ENCODE results near the gene FGD6.

- TF ChIP-seq SP1 (IDR thresholded peaks at IDR 0.05) = no peak
- TF ChIP-seq HDGF (IDR thresholded peaks at IDR 0.05; ENCODE audit: borderline replicate concordance) = no peak
- TF ChIP-seq ARNT (IDR thresholded peaks at IDR 0.05) = no peak
- TF ChIP-seq FOXK2 (IDR thresholded peaks at IDR 0.05) = no peak
- TF ChIP-seq FOXM1 (IDR thresholded peaks at IDR 0.05; ENCODE audit: borderline replicate concordance) = no peak
- no peak for TF ChIP-seq BHLHE40 (IDR thresholded peaks at IDR 0.05; ENCODE audit: borderline replicate concordance)
- no peak for TF ChIP-seq ELF4 (IDR thresholded peaks at IDR 0.05)
- TF ChIP-seq SUZ12 (IDR thresholded peaks at IDR 0.05) = no peak
- TF ChIP-seq ZNF384 (IDR thresholded peaks at IDR 0.05) = no peak
These were observed 52.6 kb downstream of the FGD6 start for GRCh38 chr12:95164656-95165055.
